Limb (tissue), 2 donors: ENCODE data around the gene TTC39B.
"Not testable (repeated sequence)": the region's sequence is repeated elsewhere in the genome, so short reads cannot be mapped to it uniquely, and the experiment has no call there.

Source experiments
- DNase-seq, 2 donors: peaks; one replicate each; pipeline ENCODE4 v3.0.0-alpha.2; 2016; ENCODE audit errors: extremely low spot score in 2 of 2

TTC39B gene

GRCh38 chr9:15268782-15269181 is 38.2 kb downstream of the TTC39B start:
- no peak for DNase-seq

GRCh38 chr9:15268317-15268716 is 38.7 kb downstream of the TTC39B start:
- DNase-seq = no peak

- no peak for DNase-seq
Observed at GRCh38 chr9:15264918-15265317, 42.1 kb downstream of the TTC39B start.

- DNase-seq = no peak
Observed at GRCh38 chr9:15262581-15262980, 44.4 kb downstream of the TTC39B start.

GRCh38 chr9:15256426-15256825 is 50.6 kb downstream of the TTC39B start:
- no peak for DNase-seq

GRCh38 chr9:15253786-15254185 is 53.2 kb downstream of the TTC39B start:
- DNase-seq = no peak

- DNase-seq = no peak
Observed at GRCh38 chr9:15253197-15253596, 53.8 kb downstream of the TTC39B start.

- no peak for DNase-seq
Observed at GRCh38 chr9:15249981-15250380, 57.0 kb downstream of the TTC39B start.

- no peak for DNase-seq
Observed at GRCh38 chr9:15249042-15249818, 57.8 kb downstream of the TTC39B start.

- DNase-seq = no peak
Observed at GRCh38 chr9:15248621-15249020, 58.4 kb downstream of the TTC39B start.

GRCh38 chr9:15248081-15248480 is 58.9 kb downstream of the TTC39B start:
- DNase-seq = no peak

- no peak for DNase-seq
Observed at GRCh38 chr9:15246708-15247107, 60.3 kb downstream of the TTC39B start.

- no peak for DNase-seq
Observed at GRCh38 chr9:15246243-15246642, 60.8 kb downstream of the TTC39B start.

- no peak for DNase-seq
Observed at GRCh38 chr9:15244001-15244441, 63.0 kb downstream of the TTC39B start.

GRCh38 chr9:15243081-15243480 is 63.9 kb downstream of the TTC39B start:
- no peak for DNase-seq

- no peak for DNase-seq
Observed at GRCh38 chr9:15240927-15241326, 66.1 kb downstream of the TTC39B start.

GRCh38 chr9:15239816-15240215 is 67.2 kb downstream of the TTC39B start:
- no peak for DNase-seq

GRCh38 chr9:15238646-15239045 is 68.4 kb downstream of the TTC39B start:
- no peak for DNase-seq

GRCh38 chr9:15235658-15236057 is 71.4 kb downstream of the TTC39B start:
- DNase-seq = no peak

- DNase-seq = not testable (repeated sequence)
Observed at GRCh38 chr9:15233941-15234490, 73.0 kb downstream of the TTC39B start.

- DNase-seq = not testable (repeated sequence)
Observed at GRCh38 chr9:15232706-15233280, 74.2 kb downstream of the TTC39B start.

GRCh38 chr9:15231788-15232635 is 75.0 kb downstream of the TTC39B start:
- DNase-seq = no peak
